ENCODE data around the gene COL6A2.

GRCh38 chr21:46048926-46049889 is 48.7 kb upstream of the COL6A2 start:
- TF ChIP-seq CTCF (conservative IDR thresholded peaks at IDR 0.05 in 1 of 2, IDR thresholded peaks at IDR 0.05 in 1 of 2; ENCODE audit: extremely low read depth in 1 of 2, insufficient read depth in 1 of 2, low read depth in 1 of 2, low read length in 2 of 2) (no peak), EZH2 (IDR thresholded peaks at IDR 0.05; ENCODE audit: borderline replicate concordance, low read length) (no peak)
